KMS-11 (cell line): ENCODE results near the gene CHCHD4.
"Not testable (repeated sequence)": the region's sequence is repeated elsewhere in the genome, so short reads cannot be mapped to it uniquely, and the experiment has no call there.

Experiments
- H2AFZ ChIP-seq: fragments of 200-600 bp; sonication (generic); 2 replicates; pipeline ENCODE4 v1.6.1; 2016; ENCODE audit warnings: antibody characterized with exemption, mixed run types, low read depth
- H3K27ac ChIP-seq: fragments of 200-600 bp; sonication (generic); 2 replicates; pipeline ENCODE4 v1.6.1; 2016; ENCODE audit warnings: mild to moderate bottlenecking, mixed run types
- H3K27me3 ChIP-seq: fragments of 200-600 bp; sonication (generic); 2 replicates; pipeline ENCODE4 v1.6.1; 2017; ENCODE audit warnings: mild to moderate bottlenecking, low read depth, mixed run types, moderate library complexity; ENCODE audit not compliant: insufficient read depth
- H3K36me3 ChIP-seq: fragments of 200-600 bp; sonication (generic); 2 replicates; pipeline ENCODE4 v1.6.1; 2017; ENCODE audit warnings: mild to moderate bottlenecking, mixed run types; ENCODE audit not compliant: insufficient read depth
- H3K4me1 ChIP-seq: fragments of 200-600 bp; sonication (generic); 2 replicates; pipeline ENCODE4 v1.6.1; 2016; ENCODE audit warnings: mild to moderate bottlenecking, low read depth, mixed run types; ENCODE audit not compliant: poor library complexity, severe bottlenecking
- H3K4me2 ChIP-seq: fragments of 200-600 bp; sonication (generic); 2 replicates; pipeline ENCODE4 v1.7.0; 2016; ENCODE audit warnings: mild to moderate bottlenecking, mixed run types
- H3K4me3 ChIP-seq: fragments of 200-600 bp; sonication (generic); IDR thresholded peaks from 2 replicates; pipeline ENCODE4 v1.6.1; 2017; ENCODE audit warnings: low read depth, low read length, mixed read lengths; ENCODE audit not compliant: insufficient read depth
- H3K79me2 ChIP-seq: fragments of 200-600 bp; sonication (generic); 2 replicates; pipeline ENCODE4 v1.6.1; 2016; ENCODE audit warnings: low read depth, mixed run types; ENCODE audit not compliant: insufficient read depth
- H3K9ac ChIP-seq: fragments of 200-600 bp; sonication (generic); 2 replicates; pipeline ENCODE4 v1.6.1; 2016; ENCODE audit warnings: mild to moderate bottlenecking, mixed run types
- H4K20me1 ChIP-seq: fragments of 200-600 bp; sonication (generic); 2 replicates; pipeline ENCODE4 v1.6.1; 2016; ENCODE audit warnings: mild to moderate bottlenecking, mixed run types; ENCODE audit not compliant: insufficient read depth
- CTCF ChIP-seq: fragments of 200-600 bp; sonication (generic); conservative IDR thresholded peaks from 2 replicates; pipeline ENCODE4 v1.6.1; 2017; ENCODE audit warnings: low read depth, mild to moderate bottlenecking, antibody characterized with exemption, low read length, moderate library complexity, mixed read lengths

Gene CHCHD4

GRCh38 chr3:14082108-14082657 lies 42.5 kb downstream of the CHCHD4 start:
- Histone ChIP-seq H3K79me2 (no peaks in the 10 kb centered on the region), H3K4me3 (no peak overlapping the region), H3K4me2 (peak overlapping the region; percentile 57), H3K4me1 (peaks cover 19% of the 10 kb centered on the region), H3K36me3 (no peaks in the 10 kb centered on the region), H2AFZ (peak overlapping the region; percentile 64; the same call in 1 of the 2 replicates), H3K9ac (peak overlapping the region; percentile 16; the same call in 1 of the 2 replicates), H3K27me3 (no peaks in the 10 kb centered on the region), H4K20me1 (no peaks in the 10 kb centered on the region), H3K27ac (peak overlapping the region; percentile 40; the same call in 1 of the 2 replicates)
- TF ChIP-seq CTCF, result no peak

- Histone ChIP-seq H3K36me3 (no peaks in the 10 kb centered on the region), H4K20me1 (no peaks in the 10 kb centered on the region), H3K4me2 (no peak overlapping the region), H3K4me3 (no peak overlapping the region), H2AFZ (no peak overlapping the region), H3K9ac (no peak overlapping the region), H3K79me2 (no peaks in the 10 kb centered on the region), H3K4me1 (peaks cover 11% of the 10 kb centered on the region), H3K27ac (no peak overlapping the region), H3K27me3 (no peaks in the 10 kb centered on the region)
- TF ChIP-seq CTCF, result no peak
Observed at GRCh38 chr3:14077310-14077709, 47.4 kb downstream of the CHCHD4 start.

DNA sequence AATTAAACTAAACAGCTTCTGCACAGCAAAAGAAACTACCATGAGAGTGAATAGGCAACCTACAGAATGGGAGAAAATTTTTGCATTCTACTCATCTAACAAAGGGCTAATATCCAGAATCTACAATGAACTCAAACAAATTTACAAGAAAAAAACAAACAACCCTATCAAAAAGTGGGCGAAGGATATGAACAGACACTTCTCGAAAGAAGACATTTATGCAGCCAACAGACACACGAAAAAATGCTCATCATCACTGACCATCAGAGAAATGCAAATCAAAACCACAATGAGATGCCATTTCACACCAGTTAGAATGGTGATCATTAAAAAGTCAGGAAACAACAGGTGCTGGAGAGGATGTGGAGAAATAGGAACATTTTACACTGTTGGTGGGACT lies 49.4 kb downstream of the CHCHD4 start:
- H4K20me1 ChIP-seq, H3K36me3 ChIP-seq, H3K79me2 ChIP-seq, H2AFZ ChIP-seq, H3K4me1 ChIP-seq, H3K4me2 ChIP-seq, H3K27me3 ChIP-seq, H3K4me3 ChIP-seq, H3K27ac ChIP-seq, H3K9ac ChIP-seq: not testable (repeated sequence)

- H3K79me2 ChIP-seq, result no peaks in the 10 kb centered on the region
- no peak overlapping the region for H3K4me2 ChIP-seq
- no peaks in the 10 kb centered on the region for H3K4me1 ChIP-seq
- no peak overlapping the region for H3K9ac ChIP-seq
- H4K20me1 ChIP-seq, result no peaks in the 10 kb centered on the region
- H2AFZ ChIP-seq, result no peak overlapping the region
- no peaks in the 10 kb centered on the region for H3K27me3 ChIP-seq
- no peaks in the 10 kb centered on the region for H3K36me3 ChIP-seq
- no peak overlapping the region for H3K4me3 ChIP-seq
- no peak overlapping the region for H3K27ac ChIP-seq
- TF ChIP-seq CTCF, result no peak
Observed at GRCh38 chr3:14064910-14065309, 59.8 kb downstream of the CHCHD4 start.

DNA sequence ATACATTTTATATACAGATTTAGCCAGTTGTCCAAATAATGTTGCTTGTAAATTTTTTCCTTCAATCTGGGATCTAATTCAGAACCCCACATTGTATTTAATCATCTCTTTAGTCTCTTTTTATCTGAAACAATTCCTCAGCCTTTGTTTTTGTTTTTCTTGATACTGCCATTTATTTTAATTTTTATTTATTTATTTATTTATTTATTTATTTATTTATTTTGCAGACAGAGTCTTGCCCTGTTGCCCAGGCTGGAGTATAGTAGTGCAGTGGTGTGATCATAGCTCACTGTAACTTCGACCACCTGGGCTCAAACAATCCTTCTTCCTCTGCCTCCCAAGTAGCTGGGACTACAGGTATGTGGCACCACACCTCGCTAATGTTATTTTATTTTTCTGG lies 61.5 kb downstream of the CHCHD4 start:
- no peaks in the 10 kb centered on the region for H3K4me1 ChIP-seq

More for the DNA sequence above, 61.5 kb downstream of the CHCHD4 start:
- no peak for TF ChIP-seq CTCF
- no peak overlapping the region for H2AFZ ChIP-seq
- H4K20me1 ChIP-seq, result no peaks in the 10 kb centered on the region
- no peaks in the 10 kb centered on the region for H3K79me2 ChIP-seq
- H3K4me2 ChIP-seq, result no peak overlapping the region
- H3K4me3 ChIP-seq, result no peak overlapping the region
- no peak overlapping the region for H3K9ac ChIP-seq
- no peak overlapping the region for H3K27ac ChIP-seq
- no peaks in the 10 kb centered on the region for H3K27me3 ChIP-seq
- H3K36me3 ChIP-seq, result no peaks in the 10 kb centered on the region
